IMR-90 (cell line): ENCODE measurements around the gene CDH23. TPM values are rescaled to one million over a fixed set of nuclear protein-coding genes. Genes with fewer than 3 reads are reported as not detected.

ENCODE experiments used
- ATAC-seq: fragments of 200-7000 bp; cut with Tn5 transposase; 2 replicates; pipeline ENCODE4 v1.9.1; 2020; ENCODE audit warnings: low read depth, mild to moderate bottlenecking, moderate library complexity
- BruUV-seq: library from RNA; stranded (reverse); fragments of 400-500 nt; replicated peaks from 2 replicates; lab custom pipeline; 2021; lab: Mats Ljungman, UMichigan
- CTCF ChIA-PET: fragments of 300-600 bp; formaldehyde crosslinking; extraction: SDS; loops from one replicate; lab custom pipeline; 2021; ENCODE audit warnings: antibody characterized with exemption; lab: Yijun Ruan, JAX
- POLR2A ChIA-PET: fragments of 300-600 bp; sonication (Branson Sonifier 250); formaldehyde crosslinking; loops from one replicate; lab custom pipeline; 2022; ENCODE audit warnings: antibody characterized with exemption; ENCODE audit not compliant: unreplicated experiment; lab: Charles Lee
- DNase-seq: peaks from one replicate; pipeline ENCODE4 v3.0.0; 2013
- H2AFZ ChIP-seq: replicated peaks from 2 replicates; pipeline ENCODE3; 2013; ENCODE audit warnings: low read length, mild to moderate bottlenecking; ENCODE audit not compliant: poor library complexity
- H2AK5ac ChIP-seq: 2 replicates; pipeline ENCODE4 v1.6.1; 2013; ENCODE audit warnings: low read depth, low read length, inconsistent platforms
- H2AK9ac ChIP-seq: replicated peaks from 2 replicates; pipeline ENCODE3; 2013; ENCODE audit warnings: mild to moderate bottlenecking, low read depth, low read length, moderate library complexity; ENCODE audit not compliant: poor library complexity
- H2BK120ac ChIP-seq: 2 replicates; pipeline ENCODE4 v1.6.1; 2013; ENCODE audit warnings: low read depth, low read length, inconsistent platforms
- H2BK15ac ChIP-seq: 3 replicates; pipeline ENCODE4 v1.6.1; 2013; ENCODE audit warnings: low read depth, low read length, inconsistent platforms
- H2BK20ac ChIP-seq: 2 replicates; pipeline ENCODE4 v1.6.1; 2013; ENCODE audit warnings: low read depth, mild to moderate bottlenecking, inconsistent platforms, low read length, moderate library complexity
- H2BK5ac ChIP-seq: 2 replicates; pipeline ENCODE4 v1.6.1; 2013; ENCODE audit warnings: mild to moderate bottlenecking, low read depth, low read length, inconsistent platforms; ENCODE audit not compliant: poor library complexity, severe bottlenecking
- H3K14ac ChIP-seq: replicated peaks from 2 replicates; pipeline ENCODE4 v1.6.1; 2013; ENCODE audit warnings: low read depth, low read length, inconsistent platforms
- H3K18ac ChIP-seq: 2 replicates; pipeline ENCODE4 v1.6.1; 2013; ENCODE audit warnings: low read depth, low read length, control low read depth
- H3K23ac ChIP-seq: 2 replicates; pipeline ENCODE4 v1.6.1; 2013; ENCODE audit warnings: low read depth, low read length, inconsistent platforms
- H3K27ac ChIP-seq: 2 replicates; pipeline ENCODE4 v1.5.1; 2013; ENCODE audit warnings: mild to moderate bottlenecking, control low read depth, low read length; ENCODE audit not compliant: insufficient read depth
- H3K27me3 ChIP-seq: 2 replicates; pipeline ENCODE4 v1.6.1; 2013; ENCODE audit warnings: low read length; ENCODE audit not compliant: control insufficient read depth, insufficient read depth
- H3K36me3 ChIP-seq: 2 replicates; pipeline ENCODE4 v1.6.1; 2013; ENCODE audit warnings: low read length, mixed read lengths; ENCODE audit not compliant: control insufficient read depth, insufficient read depth
- H3K4ac ChIP-seq: 2 replicates; pipeline ENCODE4 v1.6.1; 2013; ENCODE audit warnings: low read depth, low read length, inconsistent platforms
- H3K4me1 ChIP-seq: 2 replicates; pipeline ENCODE4 v1.6.1; 2013; ENCODE audit warnings: low read length, mixed read lengths; ENCODE audit not compliant: control insufficient read depth, insufficient read depth
- H3K4me2 ChIP-seq: 2 replicates; pipeline ENCODE4 v1.6.1; 2013; ENCODE audit warnings: low read depth, mild to moderate bottlenecking, control low read depth, low read length, moderate library complexity
- H3K4me3 ChIP-seq: 2 replicates; pipeline ENCODE4 v1.5.1; 2013; ENCODE audit warnings: low read depth, mild to moderate bottlenecking, control low read depth, low read length, moderate library complexity; ENCODE audit not compliant: insufficient read depth
- H3K56ac ChIP-seq: 2 replicates; pipeline ENCODE4 v1.6.1; 2013; ENCODE audit warnings: low read length, inconsistent platforms; ENCODE audit not compliant: insufficient read depth; ENCODE audit errors: extremely low read depth
- H3K79me1 ChIP-seq, 2 experiments: 2 replicates each; pipeline ENCODE4 v1.6.1; 2013; ENCODE audit warnings: low read length in 2 of 2, inconsistent platforms in 1 of 2, low read depth in 1 of 2
- H3K9ac ChIP-seq: 2 replicates; pipeline ENCODE4 v1.6.1; 2013; ENCODE audit warnings: low read depth, low read length, control low read depth
- H3K9me1 ChIP-seq: 2 replicates; pipeline ENCODE4 v1.6.1; 2013; ENCODE audit warnings: low read length, inconsistent platforms; ENCODE audit not compliant: insufficient read depth
- H3K9me3 ChIP-seq: 2 replicates; pipeline ENCODE4 v1.6.1; 2013; ENCODE audit warnings: low read length; ENCODE audit not compliant: control insufficient read depth, insufficient read depth
- H4K20me1 ChIP-seq: 2 replicates; pipeline ENCODE4 v1.6.1; 2013; ENCODE audit warnings: low read length, inconsistent platforms; ENCODE audit not compliant: insufficient read depth
- H4K5ac ChIP-seq: 2 replicates; pipeline ENCODE4 v1.6.1; 2013; ENCODE audit warnings: mild to moderate bottlenecking, low read depth, low read length, control low read depth
- H4K8ac ChIP-seq, 2 experiments: 2 replicates each; pipeline ENCODE4 v1.6.1; 2013; ENCODE audit warnings: low read depth in 2 of 2, low read length in 2 of 2, control low read depth in 1 of 2, inconsistent platforms in 1 of 2
- H4K91ac ChIP-seq: 2 replicates; pipeline ENCODE4 v1.6.1; 2013; ENCODE audit warnings: low read depth, low read length, inconsistent platforms; ENCODE audit not compliant: insufficient read depth
- BHLHE40 ChIP-seq: fragments of 150-350 bp; IDR thresholded peaks from 2 replicates; pipeline ENCODE4 v1.6.1; 2016; ENCODE audit warnings: mild to moderate bottlenecking, low read depth, low read length
- CHD1 ChIP-seq: IDR thresholded peaks from 2 replicates; pipeline ENCODE4 v1.6.1; 2012; ENCODE audit warnings: low read depth, low read length, improper control_type of control experiment
- FOS ChIP-seq: fragments of 150-350 bp; IDR thresholded peaks from 2 replicates; pipeline ENCODE4 v1.6.1; 2016; ENCODE audit warnings: low read depth, low read length
- MAFK ChIP-seq: IDR thresholded peaks from 2 replicates; pipeline ENCODE4 v1.6.1; 2012; ENCODE audit warnings: low read depth, low read length, improper control_type of control experiment
- MAZ ChIP-seq: IDR thresholded peaks from 2 replicates; pipeline ENCODE4 v1.6.1; 2012; ENCODE audit warnings: low read depth, mild to moderate bottlenecking, low read length, improper control_type of control experiment, moderate library complexity, borderline replicate concordance
- RCOR1 ChIP-seq: IDR thresholded peaks from 2 replicates; pipeline ENCODE4 v1.6.1; 2012; ENCODE audit warnings: mild to moderate bottlenecking, low read length, improper control_type of control experiment; ENCODE audit not compliant: insufficient replicate concordance
- RFX5 ChIP-seq: IDR thresholded peaks from 2 replicates; pipeline ENCODE4 v1.8.0; 2012; ENCODE audit warnings: low read depth, mild to moderate bottlenecking, low read length, moderate library complexity
- USF2 ChIP-seq: fragments of 150-350 bp; IDR thresholded peaks from 2 replicates; pipeline ENCODE4 v1.6.1; 2017; ENCODE audit warnings: mild to moderate bottlenecking, antibody characterized with exemption, low read length, low read depth
- WGBS, 2 experiments: methylation state at CpG; one replicate each; pipeline versions ENCODE4 v1.1.5 to v1.1.7; 2013; ENCODE audit warnings: missing lambda C conversion rate in 2 of 2; ENCODE audit not compliant: insufficient read length in 1 of 2; ENCODE audit errors: extremely low coverage in 2 of 2; 5-methylcytosine and 5-hydroxymethylcytosine counted together
- dilution Hi-C: fragments of 300-500 bp; cut with HindIII; formaldehyde crosslinking; loops from one replicate; pipeline ENCODE4 v1.14.3; 2018; ENCODE audit warnings: low sequenced_read_pairs; ENCODE audit not compliant: unreplicated experiment
- in situ Hi-C: fragments of 300-500 bp; cut with MboI; formaldehyde crosslinking; loops from 3 replicates; pipeline ENCODE4 v1.14.3; 2019; ENCODE audit warnings: low sequenced_read_pairs, inconsistent platforms, mixed read lengths
- intact Hi-C: fragments of 100-400 bp; cut with micrococcal nuclease; formaldehyde crosslinking; loops from 2 replicates; pipeline ENCODE4 v1.10.0; 2022
- polyA plus RNA-seq, 3 experiments: library from polyadenylated mRNA; depleted of rRNA; stranded (reverse); fragments of >200 nt; gene quantifications; 2 replicates each; pipeline ENCODE4 v1.2.3, GENCODE V29; 2012; ENCODE audit warnings: low replicate concordance in 1 of 3
- total RNA-seq: library from RNA; depleted of rRNA; stranded (reverse); fragments of >200 nt; gene quantifications from 2 replicates; pipeline ENCODE4 v1.2.3, GENCODE V29; 2012

CDH23 gene
- total and polyA plus RNA-seq, 2 of the 4 experiments (the other 2 are of a cell fraction) = under 0.01 to 0.03 TPM

- Histone ChIP-seq H4K5ac (no peak overlapping the region), H4K20me1 (no peaks in the 10 kb centered on the region), H3K4me1 (no peaks in the 10 kb centered on the region), H2AK5ac (no peak overlapping the region), H3K23ac (no peak overlapping the region), H3K9ac (no peak overlapping the region), H2BK20ac (no peak overlapping the region), H3K27ac (no peak overlapping the region), H2AK9ac (no peak overlapping the region), H4K91ac (no peak overlapping the region), H3K36me3 (no peaks in the 10 kb centered on the region), H3K56ac (no peak overlapping the region), H3K4ac (no peak overlapping the region), H2BK120ac (no peak overlapping the region), H3K79me1 (no peaks in the 10 kb centered on the region), H3K4me3 (no peak overlapping the region), H3K14ac (no peak overlapping the region), H3K9me3 (no peaks in the 10 kb centered on the region), H3K4me2 (no peak overlapping the region), H3K27me3 (peaks cover 24% of the 10 kb centered on the region), H3K18ac (no peak overlapping the region), H3K9me1 (0 out of 2 replicates have a peak, but pooled peaks cover 4% of the 10 kb centered on the region), H2BK5ac (no peak overlapping the region), H4K8ac (no peak overlapping the region), H2BK15ac (no peak overlapping the region), H2AFZ (no peak overlapping the region)
- no peak for ATAC-seq
- ChIA-PET CTCF (no interaction called here), POLR2A (no interaction called here)
- in situ Hi-C loops (no loop called here), intact Hi-C loops (no loop called here), dilution Hi-C loops (no loop called here)
- DNase-seq = no peak
- BruUV-seq = no TSS peak
- WGBS, 2 experiments = 78% methylated on average over 4 of the region's 8 CpGs; no CpG with 5 or more reads in 1 of the 2 experiments
- TF ChIP-seq CHD1 (no peak), RCOR1 (no peak), RFX5 (no peak), USF2 (no peak), FOS (no peak), MAZ (no peak), MAFK (no peak), BHLHE40 (no peak)
Observed at GRCh38 chr10:71594934-71595571, 198.3 kb downstream of the CDH23 start.
